ENCODE results near the gene SLC37A1.
A peak's percentile ranks its signal among the peaks of the same experiment; 100 is the strongest.

The SLC37A1 gene

DNA sequence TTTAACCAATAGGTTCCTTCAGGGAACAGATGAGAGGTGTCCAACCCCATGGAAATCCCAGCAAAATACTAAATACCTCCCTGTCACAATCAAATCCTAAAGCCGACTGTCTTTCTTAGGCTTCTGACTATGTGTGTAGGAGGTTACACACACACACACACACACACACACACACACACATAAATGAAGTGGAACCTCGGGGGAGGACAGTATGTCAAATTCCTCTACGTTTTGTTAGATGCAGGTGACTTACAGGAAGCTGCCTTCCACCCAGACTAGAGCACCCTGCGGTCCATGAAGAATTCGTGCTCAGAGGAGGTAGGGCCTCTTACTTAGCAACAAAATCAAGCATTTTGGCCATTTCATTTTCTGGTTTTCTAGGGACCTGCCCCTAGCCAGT is 34.1 kb upstream of the SLC37A1 start:
- DNase-seq: no peak

DNA sequence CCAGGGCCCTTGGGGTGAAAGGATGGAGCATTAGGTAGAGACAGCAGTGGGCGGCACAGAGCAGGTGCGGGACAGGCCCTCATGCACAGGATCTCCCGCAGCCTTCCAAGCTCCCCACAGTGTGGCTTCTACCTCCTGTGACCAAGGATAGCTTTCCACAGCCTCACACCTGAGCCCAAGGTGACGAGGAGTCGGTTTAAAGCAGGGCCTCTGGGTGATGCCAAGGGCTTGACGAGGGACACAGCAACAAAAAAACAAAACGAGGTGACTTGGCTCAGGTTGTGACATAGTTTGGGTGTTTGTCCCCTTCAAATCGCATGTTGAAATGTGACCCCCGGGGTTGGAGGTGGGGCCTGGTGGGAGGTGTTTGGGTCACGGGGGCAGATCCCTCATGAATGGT is 32.9 kb upstream of the SLC37A1 start:
- no peak for DNase-seq

DNA sequence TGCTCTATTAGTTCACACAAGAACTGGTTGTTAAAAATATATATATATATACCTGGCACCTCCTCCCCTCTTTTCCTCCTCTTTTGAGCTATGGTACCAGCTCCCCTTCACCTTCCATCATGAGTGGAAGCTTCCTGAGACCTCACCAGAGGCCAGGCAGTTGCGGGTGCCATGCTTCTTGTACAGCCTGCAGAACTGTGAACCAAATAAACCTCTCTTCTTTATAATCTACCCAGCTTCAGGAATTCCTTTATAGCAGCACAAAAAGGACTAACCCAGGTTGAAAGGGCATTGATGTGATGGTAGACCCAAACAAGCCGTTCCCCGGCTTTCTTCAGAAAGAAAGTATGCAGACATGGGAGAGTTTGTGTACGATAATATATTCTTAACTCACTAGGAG is 32.5 kb upstream of the SLC37A1 start:
- no peak for DNase-seq

DNA sequence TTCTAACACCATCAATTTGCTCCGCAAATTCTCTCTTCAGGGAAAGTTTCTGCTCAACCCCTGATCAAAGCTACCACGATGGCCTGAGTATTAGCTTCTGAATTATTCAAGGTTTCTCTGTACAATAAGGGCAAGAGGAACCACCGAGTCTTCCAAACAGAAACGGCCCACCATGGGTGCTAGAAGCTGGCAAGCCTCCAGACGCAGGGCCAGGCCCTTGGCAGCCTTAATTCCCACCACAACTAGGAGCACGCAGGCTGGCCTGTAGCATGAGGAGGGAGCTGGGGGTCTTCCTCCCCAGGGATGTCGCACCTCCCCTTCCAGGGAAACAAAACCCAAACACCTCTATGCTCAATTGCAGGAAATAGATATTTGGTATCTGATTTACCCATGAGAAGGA is 28.7 kb upstream of the SLC37A1 start:
- no peak for DNase-seq

DNA sequence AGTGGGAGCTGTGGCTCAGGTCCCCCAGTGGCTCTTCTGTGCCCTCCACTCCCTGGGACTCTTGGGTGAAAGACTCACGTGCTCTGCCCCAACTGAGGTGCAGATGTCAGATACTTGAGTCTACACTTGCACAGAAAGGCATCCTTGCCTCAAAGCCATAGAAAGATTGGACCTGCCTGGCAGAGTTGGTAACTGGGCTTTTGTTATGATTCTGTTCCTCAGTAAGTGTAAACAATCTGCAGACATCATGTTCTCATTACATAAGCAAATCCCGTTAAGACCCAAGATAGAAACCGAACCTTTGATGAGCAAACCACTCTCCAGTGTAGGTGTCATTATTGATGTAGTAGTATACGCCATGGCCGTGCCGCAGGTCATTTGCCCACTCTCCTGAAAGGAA is 27.6 kb upstream of the SLC37A1 start:
- DNase-seq: no peak

DNA sequence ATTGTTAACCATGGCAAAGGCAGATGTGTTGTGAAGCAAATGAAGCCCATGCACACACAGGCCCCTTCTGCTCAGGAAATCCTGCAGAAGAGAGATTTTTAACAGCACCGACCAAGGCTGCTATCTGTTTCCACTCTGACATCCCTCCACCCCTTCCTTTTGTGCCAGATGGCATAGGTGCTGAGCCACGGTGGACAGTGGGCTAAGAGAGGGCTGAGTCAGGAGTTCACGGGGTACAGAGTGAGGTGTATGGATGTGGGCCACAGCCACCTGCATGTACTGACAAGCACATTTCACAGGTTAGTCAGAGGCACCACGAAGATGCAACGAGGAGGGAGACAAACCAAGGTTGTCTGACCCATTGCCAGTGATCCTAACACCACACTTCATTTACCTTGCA is 27.1 kb upstream of the SLC37A1 start:
- no peak for DNase-seq

DNA sequence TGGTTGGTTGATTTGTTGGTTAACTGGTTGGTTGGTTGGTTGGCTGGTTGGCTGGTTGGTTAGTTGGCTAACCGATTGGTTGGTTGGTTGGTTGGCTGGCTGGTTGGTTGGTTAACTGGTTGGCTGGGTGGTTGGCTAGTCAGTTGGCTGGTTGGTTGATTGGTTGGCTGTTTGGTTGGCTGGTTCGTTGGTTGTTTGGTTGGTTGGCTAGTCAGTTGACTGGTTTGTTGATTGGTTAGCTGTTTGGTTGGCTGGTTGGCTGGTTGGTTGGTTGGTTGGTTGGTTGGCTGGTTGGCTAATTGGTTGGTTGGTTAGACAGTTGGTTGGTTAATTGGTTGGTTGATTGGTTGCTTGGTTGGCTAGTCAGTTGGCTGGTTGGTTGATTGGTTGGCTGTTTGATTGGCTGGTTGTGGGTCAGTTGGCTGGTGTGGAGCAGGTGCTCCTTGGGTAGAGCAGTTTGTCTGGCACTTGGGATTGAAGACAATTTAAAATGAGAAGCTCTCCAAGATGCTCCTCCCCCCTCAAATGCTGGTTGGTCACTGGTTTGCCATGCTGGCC is 24.6 kb upstream of the SLC37A1 start:
- no peak for DNase-seq

DNA sequence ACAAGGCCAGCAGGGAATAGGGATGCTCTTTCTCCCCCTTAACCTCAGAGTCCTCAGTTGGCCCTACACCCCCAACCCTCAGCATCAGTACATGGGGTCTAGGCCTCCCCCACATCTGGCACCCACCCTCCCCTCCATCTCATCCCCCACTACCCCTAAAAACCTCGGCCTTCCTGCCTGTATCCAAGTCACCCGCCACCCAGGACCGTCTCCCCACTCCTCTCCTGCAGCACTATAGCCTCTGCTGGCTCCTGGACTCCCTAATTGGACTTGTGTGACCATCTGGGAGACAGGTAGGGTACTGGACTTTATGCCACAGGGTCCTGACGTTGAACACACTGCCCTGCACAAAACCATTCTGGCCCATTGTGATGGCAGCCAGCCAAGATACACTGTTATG is 23.7 kb upstream of the SLC37A1 start:
- no peak for DNase-seq

DNA sequence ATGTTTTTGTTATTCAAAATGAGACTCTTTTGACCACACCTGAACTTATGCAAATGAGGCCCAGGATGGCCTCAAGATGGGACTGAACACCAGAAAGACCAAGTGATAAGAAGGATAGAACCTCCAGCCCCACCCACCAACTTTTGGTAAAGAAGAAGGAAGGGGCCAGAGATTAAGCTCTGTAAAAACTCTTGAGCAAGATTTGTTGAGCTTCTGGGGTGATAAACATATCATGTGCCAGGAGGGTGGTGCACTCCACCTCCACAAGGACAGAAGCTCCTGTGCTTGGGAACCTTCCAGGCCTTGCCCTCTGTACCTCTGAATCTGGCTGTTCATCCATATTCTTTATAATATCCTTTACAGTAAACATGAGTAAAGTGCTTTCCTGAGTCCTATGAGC is 22.9 kb upstream of the SLC37A1 start:
- DNase-seq: no peak

DNA sequence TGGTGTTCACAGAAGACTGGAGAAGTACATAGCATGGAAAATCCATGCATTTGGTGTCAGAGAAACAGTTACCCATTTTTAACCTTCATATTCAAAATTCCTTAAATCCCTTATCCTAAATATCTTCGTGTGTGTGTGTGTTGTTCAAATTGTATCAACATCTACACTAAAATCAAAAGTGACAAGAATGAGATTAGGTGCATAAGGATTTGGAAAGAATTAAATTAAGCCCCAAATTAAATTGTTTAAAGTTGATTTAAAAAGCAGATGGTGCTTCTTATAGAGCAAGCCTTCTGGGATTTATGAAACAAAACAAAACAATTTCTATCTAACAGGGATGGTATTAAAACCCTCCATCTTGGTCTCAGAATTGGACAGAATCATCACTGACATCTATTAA is 22.3 kb upstream of the SLC37A1 start:
- no peak for DNase-seq

DNA sequence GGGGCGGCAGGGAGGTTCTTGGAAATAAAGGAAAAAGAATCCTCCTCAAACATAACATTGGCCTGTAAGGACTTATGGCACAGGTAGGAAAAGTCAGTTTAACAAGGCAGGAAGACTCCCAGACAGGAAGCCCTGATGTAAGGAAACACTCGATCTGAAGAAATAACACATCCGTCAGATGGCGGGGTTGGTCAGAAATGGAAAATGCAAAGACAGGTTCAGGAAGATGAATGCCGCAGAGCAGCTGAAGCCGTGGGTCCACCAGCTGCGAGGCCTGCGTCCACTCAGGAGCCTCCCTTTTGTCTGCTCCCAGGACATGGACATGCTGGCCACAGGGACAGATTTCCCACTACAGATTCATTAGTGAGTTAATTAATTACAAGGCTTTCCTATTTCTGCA is 21.5 kb upstream of the SLC37A1 start:
- DNase-seq: no peak

DNA sequence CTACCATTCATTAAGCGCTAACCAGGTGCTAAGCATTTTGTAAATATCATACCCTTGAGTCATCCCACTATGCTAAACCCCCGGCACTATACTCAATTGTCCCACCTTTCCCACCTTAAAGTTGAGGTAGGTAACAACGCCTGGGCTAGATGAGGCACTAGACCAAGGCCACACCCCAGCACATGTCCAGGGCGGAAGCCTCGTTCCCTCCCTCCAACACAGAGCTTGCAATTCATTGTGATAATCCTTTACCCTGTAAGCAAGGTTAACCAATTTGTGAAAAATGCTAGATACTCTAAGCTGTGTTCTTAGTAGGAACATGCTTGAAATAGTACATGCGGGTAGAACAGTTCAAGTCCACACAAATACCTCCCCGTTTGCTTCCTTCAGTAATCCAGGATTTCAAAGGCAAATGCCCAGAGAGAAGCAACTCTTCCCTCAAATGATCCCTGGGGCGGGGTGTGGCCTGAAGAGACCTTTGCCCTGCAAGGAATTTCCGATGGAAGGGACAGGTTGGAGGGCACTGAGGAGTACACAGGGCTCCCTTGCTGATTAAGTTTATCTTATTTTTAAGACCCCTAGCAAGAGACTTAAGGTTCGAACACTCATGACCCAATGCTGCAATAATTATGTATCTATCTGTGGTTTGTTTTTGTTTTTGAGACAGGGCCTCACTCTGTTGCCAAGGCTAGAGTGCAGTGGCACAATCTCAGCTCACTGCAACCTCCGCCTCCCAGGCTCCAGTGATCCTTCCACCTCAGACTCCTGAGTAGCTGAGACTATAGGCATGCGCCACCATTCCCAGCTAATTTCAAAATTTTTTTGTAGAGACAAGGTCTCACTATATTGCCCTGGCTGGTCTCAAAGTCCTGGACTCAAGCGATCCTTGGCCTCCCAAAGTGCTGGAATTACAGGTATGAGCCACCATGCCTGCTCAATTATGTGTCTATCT is 20.3 kb upstream of the SLC37A1 start:
- no peak for DNase-seq

DNA sequence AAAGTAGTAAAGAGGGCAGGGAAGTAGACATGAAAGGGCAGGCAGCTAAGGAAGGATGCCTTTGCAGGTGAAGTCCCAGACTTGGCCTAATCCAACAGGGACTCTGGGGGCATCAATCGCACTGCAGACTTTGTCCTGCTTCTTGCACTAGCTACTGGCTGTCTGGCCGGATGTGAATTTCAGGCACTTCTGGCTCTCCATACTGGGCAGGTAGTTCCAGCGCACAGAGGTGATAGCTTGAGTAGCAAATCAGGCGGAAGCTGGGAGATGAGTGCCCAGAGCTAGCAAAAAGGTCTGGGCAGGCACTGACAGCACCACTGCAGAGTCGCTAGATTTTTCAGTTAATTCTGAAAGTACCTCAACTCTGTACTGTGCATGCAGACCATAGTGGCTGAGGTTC is 18.6 kb upstream of the SLC37A1 start:
- DNase-seq: no peak

DNA sequence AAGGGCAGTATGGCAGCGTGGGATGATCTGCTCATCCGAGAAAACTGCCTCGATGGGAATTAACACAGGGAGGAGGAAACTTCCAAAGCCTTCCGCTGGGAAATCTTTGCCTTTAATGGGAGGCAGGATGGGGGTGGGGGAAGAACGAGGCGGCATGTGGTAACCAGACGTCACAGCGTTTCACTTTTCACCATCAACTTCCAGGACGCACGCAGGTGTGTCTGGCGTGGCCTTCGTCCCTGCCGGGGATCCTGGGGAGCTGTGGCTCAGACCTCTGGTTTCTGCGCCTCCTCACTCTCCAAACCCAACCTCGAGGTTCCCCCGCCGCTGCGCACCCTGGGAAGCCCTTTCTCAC is 17.9 kb upstream of the SLC37A1 start:
- DNase-seq: no peak

DNA sequence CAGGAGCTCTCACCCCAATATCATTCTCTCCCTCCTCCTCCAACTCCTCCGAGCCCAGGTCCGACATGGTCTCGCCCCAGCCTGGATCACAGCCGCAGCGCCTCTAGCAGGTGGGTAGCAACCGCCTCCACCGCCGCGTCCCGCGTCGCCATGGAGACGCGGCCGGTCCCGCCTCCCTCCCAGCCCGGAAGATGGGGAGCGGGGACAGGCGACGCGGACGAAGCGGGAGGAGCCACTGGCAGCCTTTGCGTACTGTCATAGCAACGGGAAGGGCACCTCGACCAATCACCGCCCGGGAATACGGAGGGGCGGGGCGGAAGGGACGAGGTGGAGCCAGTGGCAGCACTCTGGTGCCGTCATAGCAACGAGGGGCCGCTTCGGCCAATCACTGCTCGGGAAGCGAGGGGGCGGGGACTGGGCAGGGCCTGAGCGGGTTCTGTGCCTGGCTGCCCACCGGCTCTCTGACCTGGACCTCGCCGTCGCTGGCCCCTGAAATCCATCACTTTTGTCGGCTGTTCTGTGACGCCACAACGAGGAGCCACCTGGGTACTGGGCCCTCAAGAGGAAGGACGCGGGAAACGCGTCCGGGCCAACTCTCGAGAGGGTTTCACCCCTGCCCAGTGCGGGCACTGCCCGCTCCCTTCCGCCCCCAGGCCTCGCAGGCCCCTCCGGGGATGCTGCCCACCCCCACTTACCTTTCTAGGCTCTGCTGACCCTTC is 17.4 kb upstream of the SLC37A1 start, which contains the start of gene RSPH1:
Gene RSPH1, minus strand, starts transcription at position 105 of the 719 bp plus-strand sequence. Its CDS starts 38 bp downstream, at position 67.
- peak; percentile 96 for DNase-seq

DNA sequence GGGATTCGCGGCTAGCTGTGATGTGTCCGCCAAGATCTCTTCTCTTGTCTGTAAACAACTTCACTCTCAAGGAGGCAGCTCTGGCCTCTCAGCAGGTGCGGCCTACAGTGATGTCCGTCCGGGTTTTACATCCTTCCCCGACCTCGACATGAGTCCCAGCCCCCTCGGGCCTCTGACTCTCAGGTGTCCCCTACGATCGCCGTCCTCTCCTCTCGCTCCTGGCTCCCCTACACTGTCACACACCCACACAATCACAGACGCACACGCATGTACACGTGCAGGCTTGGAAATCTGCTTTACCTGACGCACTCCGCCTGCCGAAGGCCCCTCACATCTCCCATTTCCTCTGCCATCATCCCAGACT is 16.8 kb upstream of the SLC37A1 start:
- peak; percentile 15 for DNase-seq

DNA sequence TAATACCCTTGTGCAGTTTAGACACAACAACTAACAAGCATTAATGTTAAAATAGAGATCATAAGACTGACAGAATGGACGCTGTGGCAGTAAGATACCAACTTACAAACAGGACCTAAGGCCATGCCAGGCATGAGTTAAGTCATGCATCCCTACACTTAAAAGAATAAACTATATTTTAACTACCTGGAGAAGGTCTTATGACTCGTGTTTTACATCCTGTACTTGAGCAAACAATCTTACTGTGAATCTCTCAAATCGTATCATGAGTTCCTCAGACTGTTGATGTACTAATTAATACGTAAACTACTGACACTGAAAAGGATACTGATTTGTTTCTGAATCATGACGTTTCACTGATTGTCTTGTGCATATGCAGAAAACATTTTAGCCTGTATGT is 15.6 kb upstream of the SLC37A1 start:
- no peak for DNase-seq

DNA sequence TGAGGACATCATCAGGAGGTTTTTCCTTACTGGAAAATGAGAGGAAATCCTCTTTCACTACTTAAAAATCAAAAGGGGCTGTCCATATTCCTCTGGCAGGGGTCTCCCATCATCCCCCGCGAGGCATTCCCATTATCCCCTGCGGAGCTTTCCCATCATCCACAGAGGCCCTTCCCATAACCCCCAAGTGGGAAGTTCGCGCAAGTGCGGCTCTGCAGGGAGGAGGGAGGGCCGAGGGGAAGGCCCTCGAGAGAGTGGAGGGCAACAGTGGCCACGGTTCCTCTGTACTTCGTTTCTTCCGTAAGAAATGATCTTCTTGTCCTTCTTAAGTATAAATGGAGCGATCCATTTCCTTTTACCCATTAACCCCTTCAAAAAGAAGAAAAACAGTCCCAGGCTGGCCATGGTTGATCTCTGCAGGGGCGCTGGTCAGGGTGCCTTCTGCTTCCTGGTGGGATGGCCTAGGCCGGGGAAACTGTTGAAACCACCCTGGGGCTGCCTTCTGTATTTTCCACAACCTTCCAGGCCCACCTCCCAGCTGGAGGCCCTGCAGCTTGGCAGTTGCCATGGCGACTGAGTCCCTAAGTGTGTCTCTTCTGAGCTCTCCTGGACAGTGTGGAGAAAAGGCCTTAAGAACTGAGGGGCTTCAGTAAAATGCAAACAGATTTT is 14.1 kb upstream of the SLC37A1 start:
- DNase-seq: no peak

DNA sequence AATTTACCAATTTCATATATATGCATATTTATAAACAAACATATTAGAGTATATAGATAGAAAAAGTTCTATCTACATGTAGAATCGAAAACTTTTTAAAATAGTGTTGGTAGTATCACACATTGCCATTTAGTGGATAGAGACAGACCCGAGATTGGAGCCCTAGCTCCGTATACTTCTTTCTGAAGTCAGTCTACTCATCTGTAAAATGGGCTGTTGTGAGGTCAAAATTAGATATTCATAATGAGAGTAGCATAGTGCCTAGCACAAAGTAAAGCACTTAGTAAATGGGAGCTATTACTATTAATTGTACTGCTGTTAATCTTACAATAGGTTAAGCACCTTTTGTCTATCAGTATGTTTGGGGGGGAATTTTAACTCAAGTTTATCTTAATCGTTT is 13.4 kb upstream of the SLC37A1 start:
- no peak for DNase-seq

DNA sequence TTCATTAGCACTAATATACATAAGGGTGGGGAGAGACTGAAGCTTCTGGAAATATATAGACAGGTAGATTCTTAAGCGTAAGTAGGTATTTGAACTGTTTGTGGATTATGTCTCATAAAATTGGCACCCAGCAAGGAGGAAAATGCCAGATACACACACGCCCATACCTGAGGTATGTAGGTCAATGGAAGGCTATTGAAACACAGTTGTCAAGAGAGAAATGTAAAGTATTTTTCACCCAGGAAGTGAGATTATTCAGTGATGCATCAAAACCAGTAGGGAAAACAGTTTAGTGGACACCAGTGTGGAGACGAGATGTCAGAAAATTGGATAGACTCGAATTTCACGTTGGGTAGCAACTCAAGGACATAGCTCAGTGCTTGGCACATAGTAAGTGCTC is 12.9 kb upstream of the SLC37A1 start:
- no peak for DNase-seq

DNA sequence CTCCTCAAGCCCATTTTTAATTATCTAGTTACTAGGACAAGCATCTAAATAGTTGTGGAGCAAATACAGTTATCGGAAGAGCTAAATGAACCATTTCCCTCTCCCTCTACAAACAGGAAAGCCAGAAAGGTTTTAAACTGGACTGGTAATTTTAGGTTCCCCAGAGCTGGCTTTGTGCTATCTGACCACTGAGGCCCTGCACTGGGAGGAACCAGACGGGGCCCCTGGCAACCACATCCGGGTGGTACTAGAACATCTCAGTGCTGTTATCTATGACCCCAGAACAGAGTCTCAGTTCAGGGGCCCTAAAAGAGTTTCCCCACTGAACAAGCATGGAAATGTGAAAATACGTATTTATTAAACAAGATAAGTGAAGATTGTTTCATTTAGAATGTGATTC is 9.9 kb upstream of the SLC37A1 start:
- no peak for DNase-seq

DNA sequence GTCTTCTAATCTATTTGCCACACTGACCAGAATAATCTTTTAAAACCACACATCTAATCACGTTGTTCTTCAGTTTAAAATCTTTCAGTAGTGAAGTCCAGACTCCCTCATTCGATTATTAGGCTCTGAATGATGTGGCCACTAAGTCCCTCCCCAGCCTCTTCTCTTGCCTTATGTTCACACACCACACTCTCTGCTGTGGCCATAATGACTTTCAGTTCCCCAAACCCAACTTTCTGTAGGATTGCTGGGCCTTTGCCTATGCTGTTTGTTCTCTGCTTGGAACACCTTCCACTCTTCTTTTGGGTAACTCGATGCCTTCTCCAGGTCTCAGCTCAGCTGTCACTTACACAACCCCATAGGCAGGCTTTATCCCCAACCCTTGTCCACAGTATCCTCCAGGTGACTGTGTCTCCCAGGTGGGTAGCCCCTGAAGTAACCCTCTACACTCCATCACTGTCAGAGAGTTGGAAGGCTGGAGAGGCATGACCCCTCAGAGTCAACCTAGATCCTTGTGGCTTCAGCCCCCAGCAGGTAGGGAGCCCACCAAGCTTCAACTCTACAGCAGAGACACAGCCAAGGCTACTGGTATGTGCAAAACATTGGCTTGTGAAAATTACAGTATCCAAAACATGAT is 8.4 kb upstream of the SLC37A1 start:
- no peak for DNase-seq

DNA sequence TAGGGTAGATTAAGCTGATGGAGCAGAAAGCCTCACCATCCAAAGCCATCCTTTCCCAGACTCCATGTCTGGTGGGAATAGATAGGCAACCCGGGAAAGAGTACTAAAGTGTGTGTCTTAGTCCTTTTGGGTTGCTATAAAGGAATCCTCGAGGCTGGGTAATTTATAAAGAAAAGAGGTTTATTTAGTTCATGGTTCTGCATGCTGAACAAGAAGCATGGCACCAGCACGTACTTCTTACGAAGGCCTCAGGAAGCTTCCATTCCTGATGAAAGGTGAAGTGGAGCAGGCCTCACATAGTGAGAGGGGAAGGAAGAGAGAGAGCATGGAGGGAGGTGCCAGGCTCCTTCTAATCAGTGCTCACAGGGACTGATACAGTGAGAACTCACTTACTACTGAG is 6.2 kb upstream of the SLC37A1 start:
- no peak for DNase-seq

Data from DMS79 treated with DMSO at 0.1 percent for 48 hours (cell line).